Keratinocyte (primary cell): Measurements from ENCODE around the gene ZFP90. TPM values are rescaled to one million over a fixed set of nuclear protein-coding genes. Genes with fewer than 3 reads are reported as not detected.

Experiments
- DNase-seq: peaks from one replicate; pipeline ENCODE4 v3.0.0-alpha.2; 2011; ENCODE audit warnings: low read depth, missing footprints, low spot score
- FAIRE-seq: peaks from 2 replicates; lab custom pipeline; 2011; peaks lifted over from hg19 to GRCh38; lab: Jason Lieb, UNC
- H2AFZ ChIP-seq: 2 replicates; pipeline ENCODE4 v1.6.0; 2012; ENCODE audit warnings: low read length, control low read depth, inconsistent platforms; ENCODE audit not compliant: control insufficient read depth
- H3K27ac ChIP-seq: 2 replicates; pipeline ENCODE4 v1.5.1; 2011; ENCODE audit warnings: low read length; ENCODE audit not compliant: control insufficient read depth, insufficient read depth
- H3K27me3 ChIP-seq: 3 replicates; pipeline ENCODE4 v1.6.0; 2011; ENCODE audit warnings: low read length; ENCODE audit not compliant: control insufficient read depth, insufficient read depth; ENCODE audit errors: extremely low read depth
- H3K36me3 ChIP-seq, 2 experiments: 2 replicates in 1 of 2; 3 replicates in 1 of 2; pipeline ENCODE4 v1.5.1; 2011; ENCODE audit warnings: low read length in 2 of 2, mild to moderate bottlenecking in 1 of 2; ENCODE audit not compliant: control insufficient read depth in 2 of 2, insufficient read depth in 2 of 2; ENCODE audit errors: extremely low read depth in 1 of 2
- H3K4me1 ChIP-seq: 3 replicates; pipeline ENCODE4 v1.5.1; 2011; ENCODE audit warnings: low read length; ENCODE audit not compliant: control insufficient read depth, insufficient read depth; ENCODE audit errors: extremely low read depth
- H3K4me2 ChIP-seq: 3 replicates; pipeline ENCODE4 v1.6.0; 2011; ENCODE audit warnings: low read depth, low read length; ENCODE audit not compliant: control insufficient read depth, insufficient read depth; ENCODE audit errors: extremely low read depth
- H3K4me3 ChIP-seq, 3 experiments: fragments of 200-600 bp in 1 of 3; sonication (generic) in 1 of 3; 2 replicates in 2 of 3; 3 replicates in 1 of 3; pipeline ENCODE4 v1.5.1; 2011 to 2016; ENCODE audit warnings: low read length in 3 of 3, mild to moderate bottlenecking in 3 of 3, control low read depth in 2 of 3, inconsistent platforms in 1 of 3, low read depth in 1 of 3, mixed read lengths in 1 of 3, mixed run types in 1 of 3, moderate library complexity in 1 of 3; ENCODE audit not compliant: control insufficient read depth in 2 of 3, insufficient read depth in 2 of 3; ENCODE audit errors: extremely low read depth in 1 of 3
- H3K79me2 ChIP-seq: 2 replicates; pipeline ENCODE4 v1.6.0; 2012; ENCODE audit warnings: low read length; ENCODE audit not compliant: control insufficient read depth, insufficient read depth
- H3K9ac ChIP-seq: 3 replicates; pipeline ENCODE4 v1.6.0; 2011; ENCODE audit warnings: low read length; ENCODE audit not compliant: control insufficient read depth, insufficient read depth; ENCODE audit errors: extremely low read depth
- H3K9me1 ChIP-seq: 3 replicates; pipeline ENCODE4 v1.6.0; 2011; ENCODE audit warnings: low read length; ENCODE audit not compliant: control insufficient read depth, insufficient read depth; ENCODE audit errors: extremely low read depth
- H3K9me3 ChIP-seq: 2 replicates; pipeline ENCODE4 v1.5.1; 2012; ENCODE audit warnings: low read depth, low read length; ENCODE audit not compliant: control insufficient read depth
- H4K20me1 ChIP-seq: 3 replicates; pipeline ENCODE4 v1.6.0; 2011; ENCODE audit warnings: low read length; ENCODE audit not compliant: control insufficient read depth, insufficient read depth; ENCODE audit errors: extremely low read depth
- CTCF ChIP-seq, 3 experiments: IDR thresholded peaks in 1 of 3; conservative IDR thresholded peaks in 1 of 3; optimal IDR thresholded peaks in 1 of 3; 2 replicates in 2 of 3; 3 replicates in 1 of 3; pipeline versions ENCODE3 to v1.5.1; 2011; ENCODE audit warnings: low read length in 3 of 3, mild to moderate bottlenecking in 3 of 3, moderate library complexity in 2 of 3, control low read depth in 1 of 3, inconsistent platforms in 1 of 3; ENCODE audit not compliant: insufficient read depth in 2 of 3; ENCODE audit errors: extremely low read depth in 1 of 3
- EZH2 ChIP-seq: IDR thresholded peaks from one replicate; pipeline ENCODE4 v1.6.1; 2012; ENCODE audit warnings: inconsistent platforms, mild to moderate bottlenecking, low read length, moderate library complexity
- dilution Hi-C: fragments of 300-500 bp; cut with MboI; formaldehyde crosslinking; loops from one replicate; pipeline ENCODE4 v1.7.0; 2020; ENCODE audit warnings: low sequenced_read_pairs; ENCODE audit not compliant: extremely low pct_ligation_motif_present
- polyA minus RNA-seq, 3 experiments: library from RNA; depleted of rRNA, polyadenylated mRNA; stranded (reverse); fragments of >200 nt; gene quantifications; 1 replicate in 1 of 3; 2 replicates in 1 of 3; 3 replicates in 1 of 3; pipeline ENCODE4 v1.2.3, GENCODE V29; 2011
- polyA plus RNA-seq, 5 experiments: library from polyadenylated mRNA; depleted of rRNA in 3 of 5; stranded (reverse) in 3 of 5; stranded (forward) in 1 of 5; unstranded in 1 of 5; fragments of >200 nt; gene quantifications; 1 replicate in 1 of 5; 2 replicates in 3 of 5; 3 replicates in 1 of 5; pipeline versions ENCODE4 v1.2.1 to v1.2.3, GENCODE V29; 2011 to 2012; ENCODE audit warnings: missing spikeins in 2 of 5, low read depth in 1 of 5, low replicate concordance in 1 of 5

Gene ZFP90
- 11.3 to 16.9 TPM (median 15.3 TPM) in 3 replicates for polyA plus RNA-seq
- 4.3 TPM for polyA plus RNA-seq (2011; ENCODE audit: low read depth)
- 8.4 and 12.2 TPM in 2 replicates for polyA plus RNA-seq (2011; cell fraction: cytosol; rRNA removed)
- polyA plus RNA-seq (2011; cell fraction: nucleus; rRNA removed) = 20.5 and 21.5 TPM in 2 replicates
- polyA plus RNA-seq (2012; ENCODE audit: low replicate concordance) = 9.3 and 9.8 TPM in 2 replicates
- 6.6 to 16.5 TPM (median 16.4 TPM) in 3 replicates for polyA minus RNA-seq
- 12.3 TPM for polyA minus RNA-seq (2011; cell fraction: cytosol; rRNA and poly(A)+ RNA removed)
- polyA minus RNA-seq (2011; cell fraction: nucleus; rRNA and poly(A)+ RNA removed) = 9.5 and 15.7 TPM in 2 replicates

GRCh38 chr16:68538880-68539701 lies at the start of gene ZFP90:
Gene ZFP90 (plus strand): TSS chr16:68539291. CDS start chr16:68539793, 502 bp downstream.
- Histone ChIP-seq H4K20me1 (no peaks in the 10 kb centered on the region), H3K4me2 (peak within 1 kb of the TSS; percentile 89), H3K27ac (peak within 1 kb of the TSS; percentile 56), H2AFZ (peak within 1 kb of the TSS; percentile 100), H3K79me2 (no peaks in the 10 kb centered on the region), H3K9ac (peak within 1 kb of the TSS; percentile 77), H3K27me3 (no peaks in the 10 kb centered on the region), H3K4me1 (peaks cover 4% of the 10 kb centered on the region), H3K4me3 (peak within 1 kb of the TSS; percentile 72 to 77 (median 73)), H3K36me3 (peaks cover 3% of the 10 kb centered on the region in 2 experiments), H3K9me1 (no peaks in the 10 kb centered on the region), H3K9me3 (no peaks in the 10 kb centered on the region)
- TF ChIP-seq CTCF (optimal IDR thresholded peaks at IDR 0.05 in 1 of 3, IDR thresholded peaks at IDR 0.05 in 1 of 3, conservative IDR thresholded peaks at IDR 0.05 in 1 of 3; ENCODE audit: extremely low read depth in 1 of 3, insufficient read depth in 2 of 3, low read length in 3 of 3) (no peak), EZH2 (no peak)
- dilution Hi-C loops = no loop called here
- FAIRE-seq (no peak), DNase-seq (no peak)

- H3K9me1 ChIP-seq = peaks cover 2% of the 10 kb centered on the region
- dilution Hi-C loops = no loop called here
- H4K20me1 ChIP-seq = no peaks in the 10 kb centered on the region
- no peak overlapping the region for H2AFZ ChIP-seq
- TF ChIP-seq EZH2 (no peak), CTCF (optimal IDR thresholded peaks at IDR 0.05 in 1 of 3, IDR thresholded peaks at IDR 0.05 in 1 of 3, conservative IDR thresholded peaks at IDR 0.05 in 1 of 3; ENCODE audit: extremely low read depth in 1 of 3, insufficient read depth in 2 of 3, low read length in 3 of 3) (no peak)
- DNase-seq (no peak), FAIRE-seq (no peak)
- no peak overlapping the region for H3K9ac ChIP-seq
- H3K27ac ChIP-seq = no peak overlapping the region
- peak overlapping the region; percentile 54 for H3K4me2 ChIP-seq
- H3K4me1 ChIP-seq = peaks cover 34% of the 10 kb centered on the region
- peaks cover 6% of the 10 kb centered on the region for H3K27me3 ChIP-seq
- H3K79me2 ChIP-seq = no peaks in the 10 kb centered on the region
- no peaks in the 10 kb centered on the region for H3K9me3 ChIP-seq
- no peaks in the 10 kb centered on the region for H3K36me3 ChIP-seq
- H3K4me3 ChIP-seq = no peak overlapping the region
These were observed 48.7 kb upstream of the ZFP90 start for GRCh38 chr16:68490358-68490757.
